ENCODE data around the gene TUBA3E.
"Not testable (repeated sequence)": the region's sequence is repeated elsewhere in the genome, so short reads cannot be mapped to it uniquely, and the experiment has no call there.

Gene TUBA3E

GRCh38 chr2:130198343-130198742 lies at the start of gene TUBA3E:
Gene TUBA3E, minus strand, starts transcription at chr2:130198439. Its CDS starts 79 bp downstream, at chr2:130198360.
- DNase-seq, result no peak

GRCh38 chr2:130246430-130246829 lies 48.2 kb upstream of the TUBA3E start:
- DNase-seq, result no peak

- DNase-seq, result no peak
These were observed 47.7 kb upstream of the TUBA3E start for GRCh38 chr2:130245976-130246375.

- no peak for DNase-seq
These were observed 45.1 kb upstream of the TUBA3E start for GRCh38 chr2:130243359-130243758.

GRCh38 chr2:130241041-130241707 lies 42.9 kb upstream of the TUBA3E start:
- DNase-seq, result no peak

- DNase-seq, result not testable (repeated sequence)
These were observed 41.3 kb upstream of the TUBA3E start for GRCh38 chr2:130239581-130239980.

- not testable (repeated sequence) for DNase-seq
These were observed 34.8 kb upstream of the TUBA3E start for GRCh38 chr2:130233066-130233465.

- DNase-seq, result no peak
These were observed 33.4 kb upstream of the TUBA3E start for GRCh38 chr2:130231656-130232055.

- not testable (repeated sequence) for DNase-seq
These were observed 32.7 kb upstream of the TUBA3E start for GRCh38 chr2:130230907-130231306.

GRCh38 chr2:130230376-130230775 lies 32.1 kb upstream of the TUBA3E start:
- DNase-seq, result not testable (repeated sequence)

- peak; percentile 13 for DNase-seq
These were observed 30.9 kb upstream of the TUBA3E start for GRCh38 chr2:130229161-130229510.

GRCh38 chr2:130228467-130229160 lies 30.4 kb upstream of the TUBA3E start:
- not testable (repeated sequence) for DNase-seq

- DNase-seq, result not testable (repeated sequence)
These were observed 29.8 kb upstream of the TUBA3E start for GRCh38 chr2:130228005-130228404.

- not testable (repeated sequence) for DNase-seq
These were observed 24.3 kb upstream of the TUBA3E start for GRCh38 chr2:130222523-130222922.

GRCh38 chr2:130220505-130220904 lies 22.3 kb upstream of the TUBA3E start:
- DNase-seq, result not testable (repeated sequence)

- DNase-seq, result not testable (repeated sequence)
These were observed 20.9 kb upstream of the TUBA3E start for GRCh38 chr2:130219147-130219546.

GRCh38 chr2:130207051-130207450 lies 8.8 kb upstream of the TUBA3E start:
- not testable (repeated sequence) for DNase-seq

GRCh38 chr2:130203150-130203549 lies 4.9 kb upstream of the TUBA3E start:
- DNase-seq, result not testable (repeated sequence)

GRCh38 chr2:130202518-130202917 lies 4.3 kb upstream of the TUBA3E start:
- DNase-seq, result not testable (repeated sequence)

GRCh38 chr2:130196052-130196451 lies 2.2 kb downstream of the TUBA3E start:
- not testable (repeated sequence) for DNase-seq

GRCh38 chr2:130195089-130195635 lies 3.1 kb downstream of the TUBA3E start:
- not testable (repeated sequence) for DNase-seq

GRCh38 chr2:130193824-130194223 lies 4.4 kb downstream of the TUBA3E start:
- DNase-seq, result not testable (repeated sequence)

- DNase-seq, result not testable (repeated sequence)
These were observed 5.8 kb downstream of the TUBA3E start for GRCh38 chr2:130192451-130192850.

GRCh38 chr2:130191319-130191718 lies 6.9 kb downstream of the TUBA3E start:
- DNase-seq, result not testable (repeated sequence)

Data from stimulated activated CD4-positive, alpha-beta T cell treated with anti-CD3 and anti-CD28 coated beads, Interleukin-4, amount 100 ng/mL, for 24 hours (primary cell).